Fibroblast of the aortic adventitia (primary cell): Measurements from ENCODE around the gene NELL1. TPM values are rescaled to one million over a fixed set of nuclear protein-coding genes. Genes with fewer than 3 reads are reported as not detected.

ENCODE experiments used
- DNase-seq: peaks from one replicate; pipeline ENCODE4 v3.0.0-alpha.2; 2010; ENCODE audit warnings: low read depth
- H3K4me3 ChIP-seq: 2 replicates; pipeline ENCODE4 v1.5.1; 2011; ENCODE audit warnings: low read depth, mild to moderate bottlenecking, control low read depth, low read length, moderate library complexity
- CTCF ChIP-seq: IDR thresholded peaks from 2 replicates; pipeline ENCODE4 v1.5.1; 2011; ENCODE audit warnings: mild to moderate bottlenecking, low read length, control low read depth, inconsistent platforms; ENCODE audit not compliant: insufficient read depth
- total RNA-seq: library from RNA; depleted of rRNA; stranded (reverse); fragments of >200 nt; gene quantifications from 2 replicates; pipeline ENCODE4 v1.2.3, GENCODE V29; 2012; ENCODE audit warnings: low replicate concordance

Gene NELL1
- total RNA-seq, 1 donor, result not detected

GRCh38 chr11:21553795-21554194, 884.4 kb downstream of the NELL1 start:
- DNase-seq, result no peak
- no peak for TF ChIP-seq CTCF
- no peak overlapping the region for H3K4me3 ChIP-seq

GRCh38 chr11:21554284-21554683, 884.9 kb downstream of the NELL1 start:
- no peak overlapping the region for H3K4me3 ChIP-seq
- DNase-seq, result no peak
- TF ChIP-seq CTCF, result no peak

GRCh38 chr11:21556926-21557325, 887.5 kb downstream of the NELL1 start:
- TF ChIP-seq CTCF, result no peak

GRCh38 chr11:21560466-21560975, 891.1 kb downstream of the NELL1 start:
- H3K4me3 ChIP-seq, result no peak overlapping the region
- DNase-seq, result no peak
- TF ChIP-seq CTCF, result no peak

More at GRCh38 chr11:21556926-21557325, 887.5 kb downstream of the NELL1 start:
- no peak for DNase-seq
- H3K4me3 ChIP-seq, result no peak overlapping the region

GRCh38 chr11:21561581-21561980, 892.2 kb downstream of the NELL1 start:
- DNase-seq, result no peak
- TF ChIP-seq CTCF, result no peak
- H3K4me3 ChIP-seq, result no peak overlapping the region

- H3K4me3 ChIP-seq, result no peak overlapping the region
- no peak for DNase-seq
- no peak for TF ChIP-seq CTCF
Observed at GRCh38 chr11:21564095-21564494, 894.7 kb downstream of the NELL1 start.
